Measurements from ENCODE around the gene ABTB2. TPM values are rescaled to one million over a fixed set of nuclear protein-coding genes. Genes with fewer than 3 reads are reported as not detected.

ABTB2 gene
- polyA plus RNA-seq, 1 of the 3 experiments (the other 2 are of a cell fraction), result 7.8 TPM

DNA sequence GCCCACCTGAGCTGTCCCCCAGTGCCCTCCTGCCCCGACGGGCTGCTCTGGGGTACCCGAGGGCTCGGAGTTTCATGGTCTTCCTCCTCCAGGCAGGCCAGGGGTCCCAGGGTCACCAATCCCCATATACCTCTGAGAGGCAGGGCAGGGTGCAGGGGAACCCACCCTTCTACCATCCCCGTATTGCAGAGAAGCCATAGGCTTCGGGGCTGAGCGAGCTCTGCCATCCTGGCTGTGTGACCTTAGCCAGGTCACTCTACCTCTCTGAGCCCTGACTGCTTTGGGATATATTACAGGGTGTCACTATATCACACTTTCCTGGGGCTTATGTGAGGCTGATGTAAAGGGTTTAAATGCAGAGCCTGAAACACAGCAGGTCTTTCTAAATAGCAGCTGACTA lies 195.0 kb downstream of the ABTB2 start:
- POLR2A ChIA-PET, result no interaction called here
- no peaks in the 10 kb centered on the region for H4K20me1 ChIP-seq (ENCODE audit: insufficient read depth)
- WGBS (ENCODE audit: low lambda C conversion rate), result 93% methylated on average over 6 of the region's 7 CpGs

More for the DNA sequence above, 195.0 kb downstream of the ABTB2 start:
- Histone ChIP-seq H3K36me3 (replicated peaks in 1 of 2; ENCODE audit: control insufficient read depth in 1 of 2, insufficient read depth in 2 of 2, low read length in 1 of 2) (peaks cover 0 to 23% of the 10 kb centered on the region in 2 experiments), H2AFZ (ENCODE audit: low read depth) (no peak overlapping the region), H3K4me2 (no peak overlapping the region), H3K4me3 (ENCODE audit: low read depth in 2 of 2, low read length in 1 of 2) (no peak overlapping the region), H3K27ac (ENCODE audit: low read depth in 2 of 2, low read length in 1 of 2) (no peak overlapping the region; a peak in 1 of 4 replicates), H3K9me2 (no peaks in the 10 kb centered on the region), H3K27me3 (ENCODE audit: insufficient read depth) (no peaks in the 10 kb centered on the region), H3K4me1 (ENCODE audit: control insufficient read depth in 1 of 2, insufficient read depth in 2 of 2, low read depth in 1 of 2, low read length in 1 of 2) (peaks cover 0 to 57% of the 10 kb centered on the region in 2 experiments; a peak in 1 of 4 replicates), H3K9me3 (no peaks in the 10 kb centered on the region), H3F3A (replicated peaks; ENCODE audit: insufficient read depth) (no peaks in the 10 kb centered on the region), H3K9ac (no peak overlapping the region), H3K79me2 (ENCODE audit: insufficient read depth) (no peaks in the 10 kb centered on the region)
- DNase-seq, result no peak
- TF ChIP-seq, protein P1, sequence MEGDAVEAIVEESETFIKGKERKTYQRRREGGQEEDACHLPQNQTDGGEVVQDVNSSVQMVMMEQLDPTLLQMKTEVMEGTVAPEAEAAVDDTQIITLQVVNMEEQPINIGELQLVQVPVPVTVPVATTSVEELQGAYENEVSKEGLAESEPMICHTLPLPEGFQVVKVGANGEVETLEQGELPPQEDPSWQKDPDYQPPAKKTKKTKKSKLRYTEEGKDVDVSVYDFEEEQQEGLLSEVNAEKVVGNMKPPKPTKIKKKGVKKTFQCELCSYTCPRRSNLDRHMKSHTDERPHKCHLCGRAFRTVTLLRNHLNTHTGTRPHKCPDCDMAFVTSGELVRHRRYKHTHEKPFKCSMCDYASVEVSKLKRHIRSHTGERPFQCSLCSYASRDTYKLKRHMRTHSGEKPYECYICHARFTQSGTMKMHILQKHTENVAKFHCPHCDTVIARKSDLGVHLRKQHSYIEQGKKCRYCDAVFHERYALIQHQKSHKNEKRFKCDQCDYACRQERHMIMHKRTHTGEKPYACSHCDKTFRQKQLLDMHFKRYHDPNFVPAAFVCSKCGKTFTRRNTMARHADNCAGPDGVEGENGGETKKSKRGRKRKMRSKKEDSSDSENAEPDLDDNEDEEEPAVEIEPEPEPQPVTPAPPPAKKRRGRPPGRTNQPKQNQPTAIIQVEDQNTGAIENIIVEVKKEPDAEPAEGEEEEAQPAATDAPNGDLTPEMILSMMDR (IDR thresholded peaks at IDR 0.05), result no peak
- no peak for TF ChIP-seq TCF12 (IDR thresholded peaks at IDR 0.05)
- TF ChIP-seq EP300 (IDR thresholded peaks at IDR 0.05; ENCODE audit: borderline replicate concordance in 1 of 2, low read depth in 1 of 2, low read length in 1 of 2), result no peak
- TF ChIP-seq SMC3 (IDR thresholded peaks at IDR 0.05; ENCODE audit: low read depth, low read length), result no peak
- TF ChIP-seq TEAD4 (IDR thresholded peaks at IDR 0.05; ENCODE audit: borderline replicate concordance, insufficient read depth), result no peak
- no peak for TF ChIP-seq TAF1 (IDR thresholded peaks at IDR 0.05; ENCODE audit: borderline replicate concordance, low read depth, low read length)
- TF ChIP-seq USF1 (IDR thresholded peaks at IDR 0.05; ENCODE audit: borderline replicate concordance, low read depth), result no peak
- no peak for TF ChIP-seq NRF1 (IDR thresholded peaks at IDR 0.05; ENCODE audit: low read depth, low read length)
- TF ChIP-seq ELF1 (IDR thresholded peaks at IDR 0.05), result no peak
- no peak for TF ChIP-seq USF2 (IDR thresholded peaks at IDR 0.05; ENCODE audit: borderline replicate concordance, low read depth, low read length)
- no peak for TF ChIP-seq GATA2 (CRISPR knock-in tag; IDR thresholded peaks at IDR 0.05)
- TF ChIP-seq GABPA (IDR thresholded peaks at IDR 0.05; ENCODE audit: low read depth), result no peak
- TF ChIP-seq, protein P2, sequence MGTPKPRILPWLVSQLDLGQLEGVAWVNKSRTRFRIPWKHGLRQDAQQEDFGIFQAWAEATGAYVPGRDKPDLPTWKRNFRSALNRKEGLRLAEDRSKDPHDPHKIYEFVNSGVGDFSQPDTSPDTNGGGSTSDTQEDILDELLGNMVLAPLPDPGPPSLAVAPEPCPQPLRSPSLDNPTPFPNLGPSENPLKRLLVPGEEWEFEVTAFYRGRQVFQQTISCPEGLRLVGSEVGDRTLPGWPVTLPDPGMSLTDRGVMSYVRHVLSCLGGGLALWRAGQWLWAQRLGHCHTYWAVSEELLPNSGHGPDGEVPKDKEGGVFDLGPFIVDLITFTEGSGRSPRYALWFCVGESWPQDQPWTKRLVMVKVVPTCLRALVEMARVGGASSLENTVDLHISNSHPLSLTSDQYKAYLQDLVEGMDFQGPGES (IDR thresholded peaks at IDR 0.05; ENCODE audit: low read depth, low read length), result no peak
- TF ChIP-seq, protein P3, sequence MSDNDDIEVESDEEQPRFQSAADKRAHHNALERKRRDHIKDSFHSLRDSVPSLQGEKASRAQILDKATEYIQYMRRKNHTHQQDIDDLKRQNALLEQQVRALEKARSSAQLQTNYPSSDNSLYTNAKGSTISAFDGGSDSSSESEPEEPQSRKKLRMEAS (IDR thresholded peaks at IDR 0.05; ENCODE audit: low read depth), result no peak
- CTCF ChIA-PET, result interaction anchor here (1.3 to 9.4 kb wide), 3 partner anchors 11 to 330 kb away, joined by 5 to 51 read pairs (median 16); no protein-coding TSS in a partner anchor

Data from SK-N-SH (cell line).